ENCODE results near the gene PPM1M. TPM values are rescaled to one million over a fixed set of nuclear protein-coding genes. Genes with fewer than 3 reads are reported as not detected.
A peak's percentile ranks its signal among the peaks of the same experiment; 100 is the strongest.

Gene PPM1M
- polyA plus RNA-seq = 51.3 TPM

- H3K36me3 Mint-ChIP-seq = no peaks in the 10 kb centered on the region
- no peaks in the 10 kb centered on the region for H3K9me3 Mint-ChIP-seq
- H3K27ac Mint-ChIP-seq = peak within 1 kb of the TSS; percentile 95 to 98 (median 97)
- peak within 1 kb of the TSS; percentile 84 to 95 (median 90) for H3K4me3 Mint-ChIP-seq
- H3K27me3 Mint-ChIP-seq = no peaks in the 10 kb centered on the region
- peaks cover 23 to 54% (median 44%) of the 10 kb centered on the region in 3 donors for H3K4me1 Mint-ChIP-seq
Measured at GRCh38 chr3:52245322-52246263, at the start of gene PPM1M. Gene PPM1M (plus strand): TSS chr3:52245759. CDS start chr3:52245825, 66 bp downstream.

GRCh38 chr3:52195823-52196331, 49.7 kb upstream of the PPM1M start:
- peak overlapping the region in 2 of 3 donors; percentile 22 to 29 for H3K27ac Mint-ChIP-seq
- peak overlapping the region in 1 of 4 donors; percentile 12 for H3K4me3 Mint-ChIP-seq
- H3K27me3 Mint-ChIP-seq = no peaks in the 10 kb centered on the region
- no peaks in the 10 kb centered on the region for H3K9me3 Mint-ChIP-seq
- peaks cover 2% of the 10 kb centered on the region for H3K36me3 Mint-ChIP-seq
- H3K4me1 Mint-ChIP-seq = peaks cover 13 to 19% (median 14%) of the 10 kb centered on the region in 3 donors

- H3K9me3 Mint-ChIP-seq = no peaks in the 10 kb centered on the region
- H3K27me3 Mint-ChIP-seq = no peaks in the 10 kb centered on the region
- H3K36me3 Mint-ChIP-seq = peaks cover 3% of the 10 kb centered on the region
- H3K27ac Mint-ChIP-seq = peak overlapping the region in 2 of 3 donors; percentile 81 to 95
- H3K4me3 Mint-ChIP-seq = peak overlapping the region; percentile 21 to 99 (median 94)
- H3K4me1 Mint-ChIP-seq = peaks cover 13 to 24% (median 14%) of the 10 kb centered on the region in 3 donors
Measured at GRCh38 chr3:52196977-52197376, 48.6 kb upstream of the PPM1M start.

GRCh38 chr3:52197499-52197841, 48.1 kb upstream of the PPM1M start:
- Mint-ChIP-seq H3K4me1 (peaks cover 14 to 28% (median 16%) of the 10 kb centered on the region in 3 donors), H3K36me3 (peaks cover 3% of the 10 kb centered on the region), H3K27me3 (no peaks in the 10 kb centered on the region), H3K9me3 (no peaks in the 10 kb centered on the region), H3K4me3 (peak overlapping the region; percentile 90 to 99 (median 94)), H3K27ac (peak overlapping the region; percentile 81 to 95 (median 89))

- Mint-ChIP-seq H3K4me1 (peaks cover 14 to 30% (median 22%) of the 10 kb centered on the region in 3 donors), H3K4me3 (peak within 1 kb of the TSS; percentile 90 to 99 (median 94)), H3K27ac (peak within 1 kb of the TSS; percentile 81 to 95 (median 89)), H3K36me3 (peaks cover 3% of the 10 kb centered on the region), H3K9me3 (no peaks in the 10 kb centered on the region), H3K27me3 (no peaks in the 10 kb centered on the region)
Measured at GRCh38 chr3:52197842-52198625, 47.5 kb upstream of the PPM1M start, which contains the start of gene ALAS1. Gene ALAS1 (plus strand): TSS chr3:52198160. CDS start chr3:52199242, 1,082 bp downstream.

- Mint-ChIP-seq H3K4me3 (peak overlapping the region; percentile 90 to 99 (median 94)), H3K27me3 (no peaks in the 10 kb centered on the region), H3K4me1 (peaks cover 14 to 30% (median 22%) of the 10 kb centered on the region in 3 donors), H3K36me3 (peaks cover 3% of the 10 kb centered on the region), H3K27ac (peak overlapping the region; percentile 81 to 95 (median 89)), H3K9me3 (no peaks in the 10 kb centered on the region)
Measured at GRCh38 chr3:52198643-52199608, 46.6 kb upstream of the PPM1M start.

- Mint-ChIP-seq H3K27ac (peak overlapping the region in 1 of 3 donors; percentile 50), H3K4me3 (peak overlapping the region in 1 of 4 donors; percentile 18), H3K36me3 (peaks cover 3% of the 10 kb centered on the region), H3K4me1 (peaks cover 14 to 30% (median 22%) of the 10 kb centered on the region in 3 donors), H3K27me3 (no peaks in the 10 kb centered on the region), H3K9me3 (no peaks in the 10 kb centered on the region)
Measured at GRCh38 chr3:52200981-52201679, 44.4 kb upstream of the PPM1M start.

- Mint-ChIP-seq H3K27ac (peak overlapping the region in 2 of 3 donors; percentile 63 to 78), H3K4me3 (peak overlapping the region in 2 of 4 donors; percentile 1 to 58), H3K4me1 (peaks cover 15 to 25% (median 18%) of the 10 kb centered on the region in 3 donors), H3K36me3 (peaks cover 3% of the 10 kb centered on the region), H3K27me3 (no peaks in the 10 kb centered on the region), H3K9me3 (no peaks in the 10 kb centered on the region)
Measured at GRCh38 chr3:52202384-52203077, 43.0 kb upstream of the PPM1M start.

- peak overlapping the region in 1 of 3 donors; percentile 2 for H3K27ac Mint-ChIP-seq
Measured at GRCh38 chr3:52203701-52204100, 41.9 kb upstream of the PPM1M start.

GRCh38 chr3:52204337-52205073, 41.1 kb upstream of the PPM1M start:
- Mint-ChIP-seq H3K9me3 (no peaks in the 10 kb centered on the region), H3K4me3 (no peak overlapping the region), H3K36me3 (peaks cover 5% of the 10 kb centered on the region), H3K27me3 (no peaks in the 10 kb centered on the region), H3K4me1 (peaks cover 6 to 14% (median 13%) of the 10 kb centered on the region in 3 donors), H3K27ac (peak overlapping the region in 2 of 3 donors; percentile 28 to 61)

More at GRCh38 chr3:52203701-52204100, 41.9 kb upstream of the PPM1M start:
- H3K4me1 Mint-ChIP-seq = peaks cover 13 to 21% (median 14%) of the 10 kb centered on the region in 3 donors
- no peaks in the 10 kb centered on the region for H3K27me3 Mint-ChIP-seq
- peaks cover 5% of the 10 kb centered on the region for H3K36me3 Mint-ChIP-seq
- no peaks in the 10 kb centered on the region for H3K9me3 Mint-ChIP-seq
- H3K4me3 Mint-ChIP-seq = no peak overlapping the region

- Mint-ChIP-seq H3K27ac (no peak overlapping the region), H3K9me3 (no peaks in the 10 kb centered on the region), H3K4me3 (no peak overlapping the region), H3K4me1 (peaks cover 4 to 11% (median 9%) of the 10 kb centered on the region in 3 donors), H3K27me3 (no peaks in the 10 kb centered on the region), H3K36me3 (peaks cover 3% of the 10 kb centered on the region)
Measured at GRCh38 chr3:52205727-52206372, 39.7 kb upstream of the PPM1M start.

- Mint-ChIP-seq H3K4me1 (peaks cover 0 to 4% (median 0%) of the 10 kb centered on the region in 3 donors), H3K27ac (no peak overlapping the region), H3K9me3 (no peaks in the 10 kb centered on the region)
Measured at GRCh38 chr3:52208556-52208955, 37.0 kb upstream of the PPM1M start.

More at GRCh38 chr3:52208556-52208955, 37.0 kb upstream of the PPM1M start:
- Mint-ChIP-seq H3K36me3 (peaks cover 2% of the 10 kb centered on the region), H3K4me3 (no peak overlapping the region), H3K27me3 (no peaks in the 10 kb centered on the region)

Data from IgD-negative memory B cell (primary cell).